Cardiac fibroblast (primary cell): ENCODE results near the gene TNFRSF8.

Experiments used
- DNase-seq, 2 donors: peaks; one replicate each; pipeline versions ENCODE4 v3.0.0 to v3.0.0-alpha.2; 2010; ENCODE audit warnings: low read depth in 2 of 2
- H3K4me3 ChIP-seq, 2 donors: replicated peaks in 1 of 2; 1 replicate in 1 of 2; 2 replicates in 1 of 2; pipeline ENCODE4 v1.5.1; 2011; ENCODE audit warnings: low read depth in 2 of 2, low read length in 2 of 2, mild to moderate bottlenecking in 2 of 2, moderate library complexity in 1 of 2
- CTCF ChIP-seq: IDR thresholded peaks from one replicate; pipeline ENCODE4 v1.5.1; 2011; ENCODE audit warnings: low read depth, mild to moderate bottlenecking, low read length, inconsistent platforms

The TNFRSF8 gene

DNA sequence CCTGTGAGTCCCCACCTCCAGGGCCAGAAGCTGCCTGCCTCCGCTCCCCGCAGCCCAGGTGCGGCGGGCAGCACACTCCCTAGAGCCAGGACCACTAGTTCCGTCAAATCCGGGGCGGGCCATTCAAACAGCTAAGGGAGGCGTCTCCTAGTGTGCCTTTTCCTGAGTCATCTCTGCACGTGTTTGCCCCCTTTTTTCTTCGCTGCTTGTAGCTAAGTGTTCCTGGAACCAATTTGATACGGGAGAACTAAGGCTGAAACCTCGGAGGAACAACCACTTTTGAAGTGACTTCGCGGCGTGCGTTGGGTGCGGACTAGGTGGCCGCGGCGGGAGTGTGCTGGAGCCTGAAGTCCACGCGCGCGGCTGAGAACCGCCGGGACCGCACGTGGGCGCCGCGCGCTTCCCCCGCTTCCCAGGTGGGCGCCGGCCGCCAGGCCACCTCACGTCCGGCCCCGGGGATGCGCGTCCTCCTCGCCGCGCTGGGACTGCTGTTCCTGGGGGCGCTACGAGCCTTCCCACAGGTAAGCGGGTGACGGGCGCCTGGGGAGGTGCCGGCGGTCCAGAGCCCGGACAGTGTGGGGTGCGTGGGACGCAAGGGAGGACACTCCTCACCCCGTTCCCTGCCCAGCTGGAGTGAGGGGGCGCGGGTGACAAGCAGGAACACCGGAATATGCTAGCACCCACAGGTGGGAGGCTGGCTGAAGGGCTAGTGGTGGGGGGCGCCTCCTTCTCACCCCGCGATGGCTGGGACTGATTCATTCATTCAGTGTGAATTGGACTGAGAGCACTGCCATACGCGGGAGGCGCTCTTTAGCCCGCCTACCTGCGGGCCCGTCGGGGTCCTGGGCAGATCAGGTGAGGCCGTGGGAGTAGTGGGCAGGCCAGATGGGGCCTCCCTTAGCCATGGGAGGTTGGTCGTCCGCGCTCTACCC is at the start of gene TNFRSF8:
TSS of gene TNFRSF8 (plus strand) at position 163 of the 932 bp plus-strand sequence. CDS start at position 459, 296 bp downstream.
- no peak for TF ChIP-seq CTCF
- H3K4me3 ChIP-seq, result peak within 1 kb of the TSS in 1 of 2 donors; percentile 27
- peak; percentile 31 to 38 for DNase-seq

DNA sequence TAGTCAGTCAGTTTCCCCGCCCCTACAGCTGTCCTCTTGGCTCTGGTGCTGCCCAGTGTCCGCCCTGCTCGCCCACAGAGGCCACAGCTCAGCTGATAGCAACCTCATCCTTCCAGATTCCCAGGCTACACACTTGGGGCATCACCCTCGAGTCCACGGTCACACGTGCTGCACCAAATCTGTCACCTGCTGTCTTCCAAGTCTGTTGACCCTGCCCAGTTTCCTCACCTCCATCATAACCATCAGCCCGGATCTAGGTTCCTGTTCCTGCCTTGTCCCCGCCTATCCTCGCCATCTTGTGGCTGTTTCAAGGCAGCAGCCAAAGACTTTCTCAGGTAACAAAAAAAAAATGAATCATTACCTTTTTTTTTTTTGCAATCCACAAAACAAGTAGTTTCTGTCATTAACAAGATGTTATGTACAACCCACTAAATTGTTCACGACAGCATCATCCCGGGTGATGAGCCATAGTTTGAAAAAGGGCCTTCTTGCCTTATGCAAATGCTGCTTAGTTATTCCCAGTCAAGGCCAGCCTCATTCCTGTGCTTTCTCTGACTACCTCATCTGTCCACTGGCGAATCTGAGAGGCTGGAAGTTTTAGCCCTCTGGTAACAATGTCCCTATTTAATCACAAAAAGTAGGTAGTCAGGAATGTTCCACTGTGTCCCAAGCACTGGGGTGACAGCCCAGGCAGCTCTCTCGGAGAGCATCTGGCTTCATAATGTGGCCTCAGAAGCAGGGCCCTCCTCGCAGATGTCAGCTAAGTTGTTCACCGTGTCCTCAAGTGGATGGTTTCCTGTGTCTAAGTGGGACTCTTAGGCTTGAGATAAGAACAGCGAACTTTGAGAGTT is 48.7 kb upstream of the TNFRSF8 start:
- peak; percentile 20 for TF ChIP-seq CTCF
- DNase-seq, result peak; percentile 27 to 64
- H3K4me3 ChIP-seq, result no peak overlapping the region

DNA sequence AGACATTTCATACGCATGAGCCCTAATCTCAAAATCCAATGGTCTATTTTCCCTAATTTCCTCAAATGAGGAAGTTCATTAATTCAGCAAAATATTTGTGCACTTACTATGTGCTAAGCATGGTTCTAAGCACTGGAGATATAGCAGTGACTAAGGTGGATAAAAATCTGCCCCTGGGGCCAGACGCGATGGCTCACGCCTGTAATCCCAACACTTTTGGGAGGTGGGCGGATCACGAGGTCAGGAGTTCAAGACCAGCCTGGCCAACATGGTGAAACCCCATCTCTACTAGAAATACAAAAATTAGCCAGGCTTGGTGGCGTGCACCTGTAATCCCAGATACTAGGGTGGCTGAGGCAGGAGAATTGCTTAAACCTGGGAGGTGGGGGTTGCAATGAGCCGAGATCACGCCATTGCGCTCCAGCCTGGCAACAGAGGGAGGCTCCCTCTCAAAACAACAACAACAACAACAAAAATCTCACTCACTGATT is 48.1 kb upstream of the TNFRSF8 start:
- DNase-seq, result peak in 1 of 2 donors; percentile 51
- no peak overlapping the region for H3K4me3 ChIP-seq
- TF ChIP-seq CTCF, result no peak

GRCh38 chr1:12015499-12015898 is 47.6 kb upstream of the TNFRSF8 start:
- DNase-seq, result no peak
- no peak overlapping the region for H3K4me3 ChIP-seq
- no peak for TF ChIP-seq CTCF

GRCh38 chr1:12016182-12016581 is 46.9 kb upstream of the TNFRSF8 start:
- DNase-seq, result no peak
- H3K4me3 ChIP-seq, result no peak overlapping the region
- no peak for TF ChIP-seq CTCF

GRCh38 chr1:12019858-12020509 is 43.1 kb upstream of the TNFRSF8 start:
- DNase-seq, result peak; percentile 29 to 45
- no peak for TF ChIP-seq CTCF
- peak overlapping the region; percentile 91 to 94 for H3K4me3 ChIP-seq
